ENCODE data around the gene CNKSR3. TPM values are rescaled to one million over a fixed set of nuclear protein-coding genes. Genes with fewer than 3 reads are reported as not detected.
A peak's percentile ranks its signal among the peaks of the same experiment; 100 is the strongest.

The CNKSR3 gene
- total and polyA plus RNA-seq, 8 donors = 10.5 to 33.2 (median 29.8) TPM

DNA sequence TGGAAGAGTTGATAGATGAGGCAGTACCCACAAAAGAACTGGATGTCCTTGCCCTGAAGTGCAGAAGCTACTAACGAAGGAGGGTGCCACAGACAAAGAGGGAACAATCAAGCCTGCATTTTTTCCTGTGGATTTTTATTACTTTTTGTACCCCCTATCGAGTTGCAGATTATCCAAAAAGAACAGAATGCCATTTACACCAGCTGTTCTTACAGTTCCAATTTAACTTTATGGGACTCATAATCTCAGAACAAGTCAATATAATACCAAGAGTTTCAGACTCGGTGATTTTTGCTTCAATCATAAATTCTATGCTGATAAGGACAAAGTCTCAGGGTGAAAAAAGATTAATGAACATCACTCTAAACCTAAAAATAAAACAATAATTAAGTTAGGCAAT, 4.0 kb upstream of the CNKSR3 start:
- no peak overlapping the region for H3K4me3 ChIP-seq
- peaks cover 0 to 18% of the 10 kb centered on the region in 2 donors for H3K27me3 ChIP-seq
- intact Hi-C loops (cut with DNase I) = no loop called here
- DNase-seq (no peak), ATAC-seq (no peak)
- no peaks in the 10 kb centered on the region for H3K9me3 ChIP-seq
- no peak overlapping the region for H3K27ac ChIP-seq
- TF ChIP-seq, protein P1, sequence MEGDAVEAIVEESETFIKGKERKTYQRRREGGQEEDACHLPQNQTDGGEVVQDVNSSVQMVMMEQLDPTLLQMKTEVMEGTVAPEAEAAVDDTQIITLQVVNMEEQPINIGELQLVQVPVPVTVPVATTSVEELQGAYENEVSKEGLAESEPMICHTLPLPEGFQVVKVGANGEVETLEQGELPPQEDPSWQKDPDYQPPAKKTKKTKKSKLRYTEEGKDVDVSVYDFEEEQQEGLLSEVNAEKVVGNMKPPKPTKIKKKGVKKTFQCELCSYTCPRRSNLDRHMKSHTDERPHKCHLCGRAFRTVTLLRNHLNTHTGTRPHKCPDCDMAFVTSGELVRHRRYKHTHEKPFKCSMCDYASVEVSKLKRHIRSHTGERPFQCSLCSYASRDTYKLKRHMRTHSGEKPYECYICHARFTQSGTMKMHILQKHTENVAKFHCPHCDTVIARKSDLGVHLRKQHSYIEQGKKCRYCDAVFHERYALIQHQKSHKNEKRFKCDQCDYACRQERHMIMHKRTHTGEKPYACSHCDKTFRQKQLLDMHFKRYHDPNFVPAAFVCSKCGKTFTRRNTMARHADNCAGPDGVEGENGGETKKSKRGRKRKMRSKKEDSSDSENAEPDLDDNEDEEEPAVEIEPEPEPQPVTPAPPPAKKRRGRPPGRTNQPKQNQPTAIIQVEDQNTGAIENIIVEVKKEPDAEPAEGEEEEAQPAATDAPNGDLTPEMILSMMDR (IDR thresholded peaks at IDR 0.05) = no peak
- no peaks in the 10 kb centered on the region for H3K36me3 ChIP-seq
- H3K4me1 ChIP-seq = peaks cover 0 to 26% of the 10 kb centered on the region in 2 donors

DNA sequence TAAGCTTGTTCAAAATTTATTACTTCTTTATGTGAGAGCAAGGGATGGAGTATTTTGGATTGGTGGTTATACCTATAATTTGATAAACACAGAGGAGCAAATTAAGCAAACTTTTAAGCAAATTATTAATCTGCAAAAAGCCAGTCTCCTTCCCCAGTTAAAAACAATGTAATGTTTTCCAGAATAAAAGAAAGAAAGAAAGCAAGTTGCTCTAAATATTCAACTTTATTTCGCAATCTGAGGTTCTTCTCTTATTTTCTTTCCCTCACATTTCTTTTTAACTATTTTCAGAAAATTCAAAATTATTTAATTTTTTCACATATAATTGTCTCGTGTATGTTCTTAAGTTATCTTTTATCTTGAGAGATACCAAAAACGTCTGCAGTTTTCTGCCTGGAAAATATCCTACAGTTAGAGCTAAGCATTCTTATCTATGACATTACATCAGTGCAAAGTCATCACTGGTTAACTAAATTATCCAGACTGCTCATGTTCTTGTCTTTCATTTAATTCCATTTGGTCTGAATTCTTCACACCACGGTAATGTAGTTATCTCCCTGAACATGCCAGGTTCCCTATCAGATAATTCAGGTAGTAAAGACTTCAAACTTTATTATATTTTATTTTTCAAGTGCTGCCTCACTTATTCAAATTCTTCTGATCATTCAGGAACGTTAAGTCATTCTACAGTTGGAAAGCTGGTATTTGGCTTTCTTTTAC, 3.3 kb upstream of the CNKSR3 start:
- Histone ChIP-seq H3K4me3 (no peak overlapping the region), H3K9me3 (no peaks in the 10 kb centered on the region), H3K27ac (no peak overlapping the region), H3K27me3 (peaks cover 0 to 26% of the 10 kb centered on the region in 2 donors), H3K4me1 (peaks cover 0 to 29% of the 10 kb centered on the region in 2 donors), H3K36me3 (no peaks in the 10 kb centered on the region)
- DNase-seq = no peak
- ATAC-seq = no peak
- intact Hi-C loops (cut with DNase I) = no loop called here
- TF ChIP-seq, protein P1 (IDR thresholded peaks at IDR 0.05) = no peak

DNA sequence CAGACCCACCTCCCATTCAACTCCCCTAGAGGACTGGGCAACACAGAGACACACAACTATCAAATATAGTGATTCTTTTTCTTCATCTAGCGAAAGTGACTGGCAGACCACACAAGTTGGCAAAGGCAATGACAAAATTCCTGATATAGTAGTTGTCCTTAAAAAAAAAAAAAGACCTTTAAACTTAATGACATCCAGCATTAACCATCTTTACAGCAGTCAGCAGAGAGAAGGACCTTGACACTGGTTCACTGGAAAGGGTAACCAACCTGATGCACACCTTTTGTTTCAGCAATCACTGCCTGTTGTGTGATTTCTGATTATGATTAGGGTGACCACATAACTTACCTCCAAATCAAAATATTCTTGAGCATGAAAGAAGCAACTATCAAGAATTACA, 1.7 kb upstream of the CNKSR3 start:
- peak overlapping the region in 1 of 2 donors; percentile 64 for H3K27ac ChIP-seq
- H3K27me3 ChIP-seq = peaks cover 0 to 31% of the 10 kb centered on the region in 2 donors
- H3K36me3 ChIP-seq = no peaks in the 10 kb centered on the region
- TF ChIP-seq, protein P1 (IDR thresholded peaks at IDR 0.05) = no peak
- intact Hi-C loops (cut with DNase I) = no loop called here
- ATAC-seq = no peak
- DNase-seq = no peak
- H3K9me3 ChIP-seq = no peaks in the 10 kb centered on the region
- peaks cover 0 to 40% of the 10 kb centered on the region in 2 donors for H3K4me1 ChIP-seq
- no peak overlapping the region for H3K4me3 ChIP-seq

DNA sequence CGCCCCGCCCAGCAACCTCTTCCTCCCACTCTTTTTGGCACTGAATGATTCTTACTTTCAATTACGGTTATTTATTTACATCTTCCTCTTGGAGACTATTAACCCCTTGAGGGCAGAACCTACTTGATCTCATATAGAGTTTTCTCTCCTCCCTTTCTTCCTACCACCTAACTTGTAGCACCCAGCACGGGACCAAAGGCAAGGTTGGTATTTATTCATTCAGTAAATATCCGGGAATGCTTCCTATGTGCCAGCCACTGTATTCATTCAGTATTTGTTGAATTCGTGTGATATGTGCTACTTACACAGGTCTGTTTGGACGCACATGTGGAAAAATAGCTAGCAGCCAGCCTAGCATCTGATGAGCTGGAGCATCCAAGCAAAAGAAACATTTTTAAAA, 1.3 kb upstream of the CNKSR3 start:
- intact Hi-C loops (cut with DNase I) = no loop called here
- no peak overlapping the region for H3K4me3 ChIP-seq
- H3K36me3 ChIP-seq = no peaks in the 10 kb centered on the region
- no peaks in the 10 kb centered on the region for H3K9me3 ChIP-seq
- H3K4me1 ChIP-seq = peaks cover 0 to 41% of the 10 kb centered on the region in 2 donors
- DNase-seq = no peak
- no peak for ATAC-seq
- H3K27ac ChIP-seq = peak overlapping the region in 1 of 2 donors; percentile 64
- peaks cover 0 to 31% of the 10 kb centered on the region in 2 donors for H3K27me3 ChIP-seq
- TF ChIP-seq, protein P1 (IDR thresholded peaks at IDR 0.05) = no peak

DNA sequence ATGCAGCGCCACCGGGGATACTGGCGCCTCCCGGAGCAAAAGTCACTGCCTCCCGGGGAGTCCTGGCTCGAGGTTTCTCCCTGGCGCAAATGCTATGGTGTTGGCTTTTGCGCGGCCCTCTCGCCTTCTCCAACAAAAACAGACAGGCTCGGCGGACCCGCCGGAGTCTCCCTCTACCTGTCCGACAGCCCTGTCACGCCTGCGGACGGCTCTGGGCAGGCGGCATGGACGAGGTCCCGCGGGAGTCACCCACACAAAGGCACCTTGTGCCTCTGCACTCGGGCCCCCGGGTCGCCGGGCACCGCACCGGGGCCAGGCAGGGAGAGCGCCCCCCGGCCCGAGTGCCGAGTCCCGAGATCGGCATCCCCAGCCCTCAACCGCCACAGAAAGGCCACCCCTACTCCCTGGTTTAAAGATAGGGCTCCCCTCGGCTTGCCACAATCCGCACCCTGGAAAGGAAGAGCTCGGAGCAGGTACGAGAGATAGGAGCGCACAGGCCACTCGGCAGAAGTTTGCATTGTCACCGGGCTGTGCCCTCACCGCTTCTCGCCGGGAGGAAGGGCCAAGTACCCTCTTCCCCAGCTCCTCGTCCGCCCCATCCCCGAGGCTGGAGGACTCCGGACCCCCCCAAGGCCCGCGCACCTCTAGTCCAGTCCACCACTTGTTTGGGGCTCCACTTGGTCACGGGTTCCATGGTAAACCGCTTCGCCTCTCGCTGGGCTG, 903 bp downstream of the CNKSR3 start:
- TF ChIP-seq, protein P1 (IDR thresholded peaks at IDR 0.05) = no peak
- no peaks in the 10 kb centered on the region for H3K36me3 ChIP-seq
- peak overlapping the region; percentile 68 to 72 for H3K4me3 ChIP-seq
- H3K27ac ChIP-seq = peak overlapping the region; percentile 86 to 93
- H3K27me3 ChIP-seq = peaks cover 0 to 31% of the 10 kb centered on the region in 2 donors
- DNase-seq (peak; percentile 36 to 83 (median 39)), ATAC-seq (peak; percentile 9)
- no peaks in the 10 kb centered on the region for H3K9me3 ChIP-seq
- peaks cover 0 to 37% of the 10 kb centered on the region in 2 donors for H3K4me1 ChIP-seq
- intact Hi-C loops (cut with DNase I) = no loop called here
